GM20431 (cell line): Measurements from ENCODE around the gene CASQ1.

Source experiments
- in situ Hi-C: fragments of 300-500 bp; cut with MseI, MboI; formaldehyde crosslinking; loops from one replicate; pipeline ENCODE4 v1.15.0; 2020; ENCODE audit warnings: low sequenced_read_pairs; ENCODE audit not compliant: unreplicated experiment

Gene CASQ1

DNA sequence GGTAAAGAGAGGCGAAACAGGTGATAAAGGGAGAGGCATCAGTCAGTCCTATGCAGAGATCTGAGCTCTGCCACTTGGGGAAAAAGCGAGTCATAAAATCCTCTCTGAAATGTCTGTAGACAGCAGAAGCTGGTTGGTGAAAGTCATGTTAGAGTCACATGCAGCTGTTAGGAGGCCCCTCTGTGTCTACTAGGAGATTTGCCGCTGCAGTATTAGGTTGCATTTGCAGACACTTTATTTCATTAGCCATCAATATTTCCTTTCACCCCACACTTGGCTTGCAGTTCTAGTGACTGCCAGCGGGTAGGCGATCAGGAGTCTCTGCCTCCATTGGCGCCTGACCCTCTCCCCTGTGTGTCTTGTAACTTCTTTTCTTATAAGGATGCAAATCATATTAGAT lies 22.8 kb upstream of the CASQ1 start:
- in situ Hi-C loops: no loop called here

DNA sequence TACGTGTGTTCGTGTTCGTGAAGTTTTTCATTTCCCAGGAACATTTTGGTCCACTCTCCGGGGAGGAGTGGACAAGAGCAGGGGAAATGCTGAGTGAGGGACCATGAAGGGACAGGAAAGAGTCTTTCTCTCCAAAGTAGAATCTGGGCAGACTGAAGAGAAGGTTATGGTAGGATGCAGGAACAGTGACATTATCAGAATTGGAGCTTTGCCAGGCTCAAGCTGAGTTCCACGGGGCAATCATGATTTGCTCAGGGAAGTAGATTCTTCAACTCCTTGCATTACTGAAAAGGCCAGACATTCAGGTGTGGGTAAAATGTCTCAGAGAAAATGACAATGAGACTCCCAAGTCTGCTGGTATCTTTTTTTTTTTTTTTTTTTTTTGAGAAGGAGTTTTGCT lies 22.4 kb upstream of the CASQ1 start:
- in situ Hi-C loops: no loop called here

DNA sequence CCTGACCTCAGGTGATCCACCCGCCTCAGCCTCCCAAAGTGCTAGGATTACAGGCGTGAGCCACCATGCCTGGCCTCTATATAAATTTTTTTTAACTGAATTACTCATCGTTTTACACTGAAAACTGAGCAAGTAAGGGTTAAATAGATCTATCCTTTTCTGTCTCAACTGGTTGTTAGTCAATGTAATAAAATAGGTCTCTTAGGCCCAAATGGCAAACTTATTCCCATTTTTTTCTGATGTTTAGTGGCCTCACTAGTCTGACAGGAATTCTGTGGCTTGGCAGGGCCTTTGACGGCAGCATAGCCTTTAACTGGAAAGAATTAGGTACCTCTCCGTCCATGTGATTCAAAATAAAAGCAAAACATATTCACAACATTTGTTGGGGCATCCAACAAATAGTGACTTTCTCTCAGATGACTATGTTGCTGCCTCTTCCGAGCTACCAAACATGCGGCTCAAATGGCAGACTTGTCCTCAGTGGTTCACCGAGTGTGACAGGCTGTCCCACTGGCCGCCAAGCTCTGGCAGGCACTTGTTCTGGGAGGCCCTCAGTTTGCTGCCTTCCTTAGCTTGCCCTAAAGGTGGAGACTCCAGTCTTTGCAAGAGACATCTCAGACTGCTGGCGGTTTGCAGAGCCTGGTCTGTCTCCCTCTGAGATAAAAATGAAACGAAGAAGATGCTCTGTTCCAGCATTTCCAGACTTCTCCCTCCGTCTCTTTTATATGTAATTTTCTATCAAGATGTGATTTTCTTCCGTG lies 21.6 kb upstream of the CASQ1 start:
- in situ Hi-C loops: no loop called here

DNA sequence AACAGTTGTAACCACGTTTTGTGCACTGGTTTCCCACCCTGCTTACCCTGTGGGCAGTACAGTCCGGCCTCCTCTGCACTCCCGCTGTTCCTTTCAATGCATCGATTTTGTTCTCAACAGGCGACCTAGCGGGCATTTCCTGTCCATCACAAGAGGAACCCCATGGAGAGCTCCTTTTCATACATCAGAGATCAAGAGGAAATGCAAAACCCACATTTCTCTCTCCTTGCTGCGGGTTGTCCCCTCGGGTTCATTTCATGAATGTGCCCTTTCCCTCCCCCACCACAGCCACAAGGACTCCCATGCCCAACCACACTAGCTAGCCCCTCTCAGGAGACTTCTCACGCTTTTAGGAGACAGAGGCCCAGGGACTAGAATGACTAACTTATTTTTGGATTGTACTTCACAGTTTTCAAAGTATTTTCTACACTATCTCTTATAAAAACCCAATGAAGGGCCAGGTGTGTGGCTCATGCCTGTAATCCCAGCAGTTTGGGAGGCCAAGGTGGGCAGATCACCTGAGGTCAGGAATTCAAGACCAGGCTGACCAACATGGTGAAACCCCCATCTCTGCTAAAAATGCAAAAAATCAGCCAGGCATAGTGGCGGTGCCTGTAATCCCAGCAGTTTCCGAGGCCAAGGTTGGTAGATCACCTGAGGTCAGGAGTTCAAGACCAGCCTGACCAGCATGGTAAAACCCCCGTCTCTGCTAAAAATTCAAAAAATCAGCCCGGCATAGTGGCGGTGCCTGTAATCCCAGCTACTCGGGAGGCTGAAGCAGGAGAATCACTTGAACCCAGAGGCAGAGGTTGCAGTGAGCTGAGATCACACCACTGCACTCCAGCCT lies 20.6 kb upstream of the CASQ1 start:
- in situ Hi-C loops: no loop called here

DNA sequence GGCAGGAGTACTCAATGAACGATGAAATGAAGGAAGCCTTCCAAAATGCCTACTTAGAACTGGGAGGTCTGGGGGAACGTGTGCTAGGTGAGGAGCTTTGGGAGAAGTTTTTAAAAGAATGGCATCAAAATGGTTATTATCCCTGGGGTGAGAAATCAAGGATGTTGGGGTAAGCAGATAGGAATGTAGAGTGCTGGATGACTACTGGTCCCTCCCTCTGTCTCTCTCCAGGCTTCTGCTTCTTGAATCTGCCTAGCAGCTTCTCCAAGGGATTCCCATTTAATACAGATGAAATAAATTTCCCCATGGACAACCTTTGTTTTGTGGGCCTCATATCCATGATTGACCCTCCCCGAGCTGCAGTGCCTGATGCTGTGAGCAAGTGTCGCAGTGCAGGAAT lies 19.0 kb upstream of the CASQ1 start:
- in situ Hi-C loops: no loop called here

DNA sequence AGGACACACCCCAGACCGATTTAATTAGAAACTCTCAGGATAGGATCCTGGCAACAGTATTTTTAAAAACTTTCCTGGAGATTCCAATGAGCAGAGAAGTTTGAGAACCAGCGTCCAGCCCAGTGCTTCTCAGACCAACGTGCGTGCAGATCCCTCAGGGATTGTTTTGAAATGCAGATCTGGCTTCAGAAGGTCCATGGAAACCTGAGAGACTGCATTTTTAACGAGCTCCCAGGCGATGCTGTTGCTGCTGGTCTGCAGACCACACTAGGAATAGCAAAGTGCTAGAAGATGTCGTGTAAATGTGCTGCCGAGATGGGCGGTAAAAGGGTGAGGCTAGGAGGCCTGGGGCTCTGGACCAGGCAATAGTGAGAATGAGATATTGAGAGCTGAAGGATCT lies 18.4 kb upstream of the CASQ1 start:
- in situ Hi-C loops: no loop called here

DNA sequence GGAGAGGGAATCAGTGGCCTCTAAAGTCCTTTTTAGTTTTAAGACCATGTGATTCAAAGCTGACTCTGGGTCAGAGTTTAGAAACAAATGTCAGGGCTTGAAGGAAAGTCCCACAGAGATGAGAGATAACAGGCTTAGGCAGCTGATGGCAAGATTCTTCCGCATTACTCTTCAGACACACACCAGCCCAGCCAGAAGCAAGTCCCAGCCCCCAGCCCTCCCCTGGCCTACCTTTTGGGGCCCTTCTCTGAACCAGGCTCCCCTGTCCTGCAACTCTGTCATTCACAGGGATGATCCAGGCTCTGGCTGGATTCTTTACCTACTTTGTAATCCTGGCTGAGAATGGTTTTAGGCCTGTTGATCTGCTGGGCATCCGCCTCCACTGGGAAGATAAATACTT lies 13.1 kb upstream of the CASQ1 start:
- in situ Hi-C loops: no loop called here

DNA sequence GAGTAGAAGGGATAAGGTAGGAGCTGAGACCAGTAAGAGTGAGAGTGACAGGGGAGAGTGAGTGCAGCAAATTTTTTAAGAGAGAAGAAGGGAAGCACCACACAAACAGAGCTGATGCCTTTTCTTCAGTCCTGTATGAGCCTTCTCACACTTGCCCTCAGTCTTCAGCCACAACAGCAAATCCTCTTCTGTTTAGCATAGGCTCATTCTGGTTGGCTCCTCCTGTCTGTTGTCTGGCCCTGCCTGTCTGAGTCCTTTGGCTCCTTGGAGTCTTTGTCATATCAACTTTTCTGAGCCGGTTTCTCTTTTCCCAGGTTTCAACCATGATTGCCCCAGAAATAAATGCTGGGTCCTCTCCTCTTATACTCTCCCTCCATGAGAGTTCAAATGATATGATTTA lies 12.7 kb upstream of the CASQ1 start:
- in situ Hi-C loops: no loop called here

DNA sequence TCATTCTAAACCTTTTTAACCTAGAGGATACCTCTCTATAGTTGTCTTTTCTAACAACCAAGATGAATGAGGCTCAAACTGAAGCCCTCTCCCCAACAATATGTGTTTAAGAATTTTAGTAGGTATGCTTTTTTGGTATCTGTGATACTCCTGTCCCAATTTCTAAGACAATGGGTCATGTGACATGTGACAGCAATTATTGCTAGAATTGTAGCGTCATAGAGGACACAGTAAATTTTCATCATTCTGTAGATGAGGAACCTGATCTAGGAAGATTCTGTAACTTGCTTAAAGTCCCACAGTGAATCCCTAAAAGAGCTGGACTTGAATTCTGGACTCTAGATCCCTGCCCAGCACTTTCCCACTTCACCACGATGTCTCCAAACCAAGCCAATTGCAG lies 11.6 kb upstream of the CASQ1 start:
- in situ Hi-C loops: no loop called here

DNA sequence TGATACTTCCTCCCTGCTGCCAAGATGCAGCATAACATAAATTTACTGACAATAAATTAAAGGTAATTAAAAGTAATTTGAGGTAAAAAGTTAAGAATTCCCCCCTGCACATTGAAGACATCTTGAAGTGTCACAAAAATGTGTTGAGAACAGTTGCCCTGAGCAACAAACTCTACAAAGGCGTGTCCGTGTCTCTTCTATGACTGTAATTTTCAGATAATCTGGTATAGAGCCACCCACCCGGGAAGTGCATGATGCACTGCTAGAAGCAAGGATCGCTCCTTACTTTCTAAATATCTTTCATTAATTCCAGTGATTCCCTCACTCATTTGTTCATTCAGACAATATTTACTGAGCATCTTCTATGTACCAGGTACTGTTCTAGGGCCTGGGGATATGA lies 11.0 kb upstream of the CASQ1 start:
- in situ Hi-C loops: no loop called here

DNA sequence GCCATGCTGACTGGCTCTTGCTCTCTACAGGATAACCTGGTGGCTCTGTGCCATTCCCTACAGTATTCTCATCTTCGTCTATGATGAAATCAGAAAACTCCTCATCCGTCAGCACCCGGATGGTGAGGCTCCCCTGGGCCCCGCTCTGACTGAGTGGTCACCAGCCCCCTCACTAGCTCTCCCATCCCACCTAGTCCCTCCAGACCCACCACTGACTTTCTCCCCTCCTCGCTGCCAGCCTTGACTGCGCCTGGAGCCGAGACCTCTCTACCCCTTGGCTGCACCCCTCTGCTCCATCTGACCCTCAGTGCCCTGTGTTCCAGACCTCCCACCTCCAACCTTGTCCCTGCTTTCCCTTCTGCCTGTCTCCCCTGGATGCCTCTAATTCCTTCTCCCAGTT lies 4.1 kb upstream of the CASQ1 start:
- in situ Hi-C loops: no loop called here

DNA sequence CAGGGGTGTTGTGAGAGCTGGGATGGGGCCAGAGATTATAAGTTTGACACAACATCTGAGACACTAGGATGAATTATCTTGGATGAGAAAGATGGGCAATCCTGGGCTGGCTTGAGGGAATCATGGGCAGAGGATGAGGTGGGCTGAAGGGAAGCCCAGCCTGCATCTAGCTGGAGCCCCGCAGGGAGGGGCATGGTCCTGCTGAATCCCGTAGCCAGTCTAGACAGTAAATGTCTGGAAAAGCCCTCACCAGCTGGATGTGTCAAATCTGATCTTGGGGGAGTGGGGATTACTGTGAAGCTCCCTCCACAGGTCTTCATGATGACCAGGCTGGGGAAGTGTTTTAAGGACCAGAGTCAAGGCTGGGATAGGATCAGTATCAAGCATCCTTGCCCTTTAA lies 3.6 kb upstream of the CASQ1 start:
- in situ Hi-C loops: no loop called here

DNA sequence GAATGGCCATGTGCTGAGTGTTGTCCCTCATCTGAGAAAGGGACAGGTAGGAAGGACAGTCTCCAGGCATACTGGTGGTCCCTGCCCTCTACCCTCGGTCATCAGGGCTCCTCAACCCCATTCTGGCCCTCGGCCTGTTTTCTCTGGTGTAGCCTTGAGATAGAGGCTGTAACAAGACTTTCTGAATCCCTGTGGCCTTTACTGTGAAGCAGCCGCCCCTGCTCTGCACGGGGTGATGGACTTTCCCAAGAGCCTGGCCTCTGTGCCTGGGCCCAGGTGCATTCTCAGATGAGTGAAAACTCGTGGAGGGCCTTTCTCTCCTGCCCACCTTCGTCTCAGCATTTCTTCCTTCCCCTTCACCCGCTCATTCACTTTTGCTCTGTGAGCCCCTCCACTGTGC lies 3.0 kb upstream of the CASQ1 start:
- in situ Hi-C loops: no loop called here

DNA sequence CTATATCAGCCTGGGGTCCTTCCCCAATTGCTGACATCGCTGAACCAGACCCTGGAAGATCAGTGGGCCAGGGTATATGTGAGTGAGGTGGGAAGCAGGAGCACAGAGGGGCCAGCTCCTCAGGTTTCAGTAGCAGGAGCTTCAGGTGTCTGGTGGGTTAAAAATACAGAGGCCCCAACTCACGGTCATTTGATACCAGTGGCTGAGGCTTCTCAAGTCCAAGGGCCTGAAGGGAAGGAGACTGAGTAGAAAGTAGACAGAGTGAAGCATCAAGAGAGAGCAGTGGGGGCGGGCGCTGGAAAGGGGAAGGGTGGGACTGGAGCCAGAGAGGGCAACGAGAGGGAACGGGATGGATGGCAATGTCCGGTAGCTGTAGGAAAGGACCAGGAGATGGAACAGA lies 2.0 kb upstream of the CASQ1 start:
- in situ Hi-C loops: no loop called here

DNA sequence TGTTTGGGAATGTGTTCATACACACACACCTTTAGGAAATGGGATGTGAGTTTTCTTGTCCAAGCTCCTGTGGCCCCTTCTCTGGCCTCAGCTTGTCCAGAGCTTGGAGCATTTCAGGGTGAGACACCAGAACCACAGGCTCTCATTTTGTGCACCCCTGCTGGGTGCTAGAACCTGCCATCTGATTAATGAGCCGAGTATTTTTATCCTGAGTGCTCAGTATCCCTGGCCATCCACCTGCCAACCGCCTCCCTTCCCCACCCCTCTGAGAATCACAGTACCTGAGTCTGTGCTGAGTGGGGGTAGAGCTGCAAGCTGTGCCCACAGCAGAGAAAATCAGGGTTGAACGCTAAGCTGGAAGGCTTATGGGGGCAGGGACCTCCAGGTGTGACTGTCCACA lies 1.4 kb downstream of the CASQ1 start:
- in situ Hi-C loops: no loop called here

DNA sequence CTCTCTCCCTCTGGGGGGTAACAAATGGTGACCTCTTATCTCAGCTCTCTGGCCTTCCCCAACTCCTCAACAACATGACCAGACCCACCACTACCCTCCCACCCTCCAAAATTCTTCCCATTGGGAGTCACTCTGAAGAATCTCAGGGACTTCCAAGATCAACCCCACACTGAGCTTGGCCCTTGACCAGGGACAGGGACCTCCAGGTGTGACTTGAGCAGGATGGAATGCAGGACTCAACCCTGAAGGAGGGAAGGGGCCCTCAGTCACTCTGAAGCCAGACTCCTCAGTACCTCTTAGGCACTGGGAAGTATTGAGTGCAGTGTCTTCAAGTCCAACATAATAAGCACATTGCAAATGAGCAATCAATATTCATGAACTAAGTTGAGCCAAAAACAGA lies 1.9 kb downstream of the CASQ1 start:
- in situ Hi-C loops: no loop called here

DNA sequence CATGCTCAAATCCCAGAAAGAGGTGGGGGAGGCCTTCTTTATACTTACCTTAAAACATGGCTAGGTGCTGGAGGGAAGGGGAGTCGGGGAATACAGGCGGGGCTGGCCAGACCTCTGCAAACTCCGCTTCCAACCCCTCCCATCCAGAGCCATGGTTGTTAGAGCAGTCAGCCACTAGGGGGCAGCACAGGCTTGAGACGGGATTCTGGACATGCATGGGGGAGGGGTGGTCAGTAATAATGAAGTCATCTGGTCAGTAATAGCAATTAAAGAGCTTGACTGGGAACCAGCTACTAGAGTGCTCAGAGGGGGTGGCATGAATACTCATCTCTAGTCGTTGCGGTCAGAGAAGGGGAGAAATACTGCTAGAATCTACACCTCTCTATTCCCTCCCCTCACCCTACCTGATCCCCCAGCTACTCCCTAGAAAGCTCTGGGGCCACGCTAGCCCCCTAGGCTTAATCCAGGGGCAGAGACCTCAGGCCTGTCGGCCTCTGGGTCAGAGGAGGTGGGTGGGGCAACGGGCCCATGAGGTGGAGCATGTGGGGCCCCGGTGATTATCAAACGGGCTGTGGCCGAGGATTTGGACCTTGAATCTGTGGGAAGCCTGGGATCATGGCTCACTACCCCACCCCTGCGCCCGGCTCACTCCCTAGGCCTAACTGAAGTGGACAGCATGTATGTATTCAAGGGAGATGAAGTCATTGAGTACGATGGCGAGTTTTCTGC lies 2.9 kb downstream of the CASQ1 start:
- in situ Hi-C loops: no loop called here

DNA sequence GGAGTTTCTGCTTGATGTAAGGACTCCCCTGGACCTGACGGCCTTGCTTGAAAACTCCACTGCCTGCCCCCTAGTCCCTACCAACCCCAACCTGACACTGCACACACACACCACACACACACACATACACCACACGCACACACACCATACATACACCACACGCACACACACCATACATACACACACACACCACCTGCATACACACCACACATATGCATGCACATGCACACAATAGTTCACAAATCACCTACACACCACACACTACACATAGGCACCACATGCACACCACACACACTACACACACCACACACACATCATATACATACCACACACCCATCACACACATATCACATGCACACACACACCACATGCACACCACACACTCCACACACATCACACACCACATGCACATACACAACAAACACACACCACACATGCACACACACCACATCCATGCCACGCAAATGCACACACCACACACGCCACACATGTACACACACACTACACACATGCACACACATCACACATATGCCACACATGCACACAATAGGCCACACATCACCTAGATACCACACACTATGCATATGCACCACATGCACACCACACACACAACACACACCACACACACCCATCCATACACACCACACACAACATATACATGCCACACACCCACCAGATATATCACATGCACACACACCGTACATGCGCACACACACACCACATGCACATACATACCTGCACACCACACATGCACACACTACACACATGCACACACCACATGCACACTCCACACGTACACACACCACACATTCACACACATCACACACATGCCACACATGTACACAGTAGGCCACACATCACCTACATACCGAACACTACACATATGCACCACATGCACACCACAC lies 3.7 kb downstream of the CASQ1 start:
- in situ Hi-C loops: no loop called here

DNA sequence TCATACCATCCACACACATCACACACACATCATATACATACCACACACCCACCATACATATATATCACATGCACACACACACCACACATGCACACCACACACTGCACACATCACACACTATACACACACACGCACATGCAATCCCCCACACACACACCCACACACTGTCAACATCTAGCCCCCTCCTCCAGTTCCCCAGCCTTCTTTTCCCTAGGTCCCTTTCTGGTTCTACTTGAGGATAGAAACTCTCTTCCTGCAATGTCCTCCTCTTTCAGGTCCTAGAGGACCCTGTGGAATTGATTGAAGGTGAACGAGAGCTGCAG lies 4.3 kb downstream of the CASQ1 start:
- in situ Hi-C loops: no loop called here

DNA sequence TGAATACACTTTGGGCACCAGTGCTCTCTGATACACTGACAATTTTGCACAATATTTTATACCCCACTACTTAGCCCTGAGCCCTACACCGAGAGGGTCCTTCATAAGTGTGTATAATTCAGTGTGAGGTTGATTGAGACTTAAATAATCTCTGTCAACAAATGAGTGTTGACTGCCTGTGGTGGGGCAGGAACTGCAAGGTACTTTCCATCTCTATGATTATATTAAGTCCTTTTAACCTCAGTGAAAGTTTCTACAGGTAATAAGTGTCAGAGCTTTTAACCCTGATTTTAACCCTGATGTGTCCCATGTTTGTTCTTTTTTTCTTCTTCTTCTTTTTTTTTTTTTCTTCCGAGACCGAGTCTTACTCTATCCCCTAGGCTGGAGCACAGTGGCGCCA lies 5.8 kb downstream of the CASQ1 start:
- in situ Hi-C loops: no loop called here
